ENCODE results near the gene PSMD2. TPM values are rescaled to one million over a fixed set of nuclear protein-coding genes. Genes with fewer than 3 reads are reported as not detected.

PSMD2 gene
- total RNA-seq, 1 experiment from 2014 or later: 359 TPM

DNA sequence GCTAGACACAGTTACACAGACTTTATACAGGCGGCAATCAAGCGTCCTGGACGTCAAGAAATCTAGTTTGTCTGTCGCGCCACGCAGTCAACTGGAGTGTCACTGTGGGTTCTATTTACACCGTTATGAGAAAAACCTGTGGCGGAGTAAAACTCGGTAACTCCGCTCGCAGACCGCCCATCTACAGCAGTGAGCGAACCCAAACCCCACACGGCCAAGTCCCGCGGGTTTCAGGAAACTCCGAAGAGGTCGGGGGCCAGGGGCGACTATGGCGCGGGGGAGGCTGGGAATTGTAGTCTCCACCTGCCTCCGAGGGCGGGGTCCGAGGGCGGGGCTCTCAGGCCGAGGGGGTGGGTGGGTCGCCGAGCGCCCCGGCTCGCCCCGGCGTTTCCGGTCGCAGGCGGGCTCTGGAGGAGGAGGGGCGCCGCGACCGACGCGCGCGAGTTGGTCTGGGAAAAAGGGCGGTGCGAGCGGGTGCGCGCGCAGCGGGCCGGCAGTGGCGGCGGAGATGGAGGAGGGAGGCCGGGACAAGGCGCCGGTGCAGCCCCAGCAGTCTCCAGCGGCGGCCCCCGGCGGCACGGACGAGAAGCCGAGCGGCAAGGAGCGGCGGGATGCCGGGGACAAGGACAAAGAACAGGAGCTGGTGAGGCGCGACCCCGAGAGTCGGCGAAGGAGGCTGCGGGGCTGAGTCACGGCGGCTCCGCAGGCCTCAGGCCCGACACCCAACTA, at the start of gene PSMD2 (continued):
- TF ChIP-seq GABPB1 (CRISPR knock-in tag; IDR thresholded peaks at IDR 0.05) (no peak; the same call in 1 of the 2 replicates), TEAD1 (CRISPR knock-in tag; IDR thresholded peaks at IDR 0.05) (no peak), ESRRA (CRISPR knock-in tag; IDR thresholded peaks at IDR 0.05; ENCODE audit: borderline replicate concordance) (no peak), IRF2 (CRISPR knock-in tag; IDR thresholded peaks at IDR 0.05; ENCODE audit: borderline replicate concordance, low read depth) (no peak), NR3C1 (CRISPR knock-in tag; conservative IDR thresholded peaks at IDR 0.05; ENCODE audit: low read depth) (0 out of 2 replicates have a peak, but pooled peaks have one; percentile 14), SOX15 (CRISPR knock-in tag; IDR thresholded peaks at IDR 0.05) (no peak), GRHL2 (CRISPR knock-in tag; IDR thresholded peaks at IDR 0.05; ENCODE audit: insufficient replicate concordance, severe bottlenecking) (no peak), ATF1 (CRISPR knock-in tag; IDR thresholded peaks at IDR 0.05) (0 out of 2 replicates have a peak, but pooled peaks have one; percentile 30), ZNF263 (CRISPR knock-in tag; IDR thresholded peaks at IDR 0.05; ENCODE audit: low read depth) (no peak), TCF7 (CRISPR knock-in tag; IDR thresholded peaks at IDR 0.05; ENCODE audit: low read depth) (no peak)
- TF ChIP-seq, protein P1, sequence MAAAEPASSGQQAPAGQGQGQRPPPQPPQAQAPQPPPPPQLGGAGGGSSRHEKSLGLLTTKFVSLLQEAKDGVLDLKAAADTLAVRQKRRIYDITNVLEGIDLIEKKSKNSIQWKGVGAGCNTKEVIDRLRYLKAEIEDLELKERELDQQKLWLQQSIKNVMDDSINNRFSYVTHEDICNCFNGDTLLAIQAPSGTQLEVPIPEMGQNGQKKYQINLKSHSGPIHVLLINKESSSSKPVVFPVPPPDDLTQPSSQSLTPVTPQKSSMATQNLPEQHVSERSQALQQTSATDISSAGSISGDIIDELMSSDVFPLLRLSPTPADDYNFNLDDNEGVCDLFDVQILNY (CRISPR knock-in tag; IDR thresholded peaks at IDR 0.05): peak; percentile 58; the same call in 1 of the 2 replicates
- TF ChIP-seq, protein P2, sequence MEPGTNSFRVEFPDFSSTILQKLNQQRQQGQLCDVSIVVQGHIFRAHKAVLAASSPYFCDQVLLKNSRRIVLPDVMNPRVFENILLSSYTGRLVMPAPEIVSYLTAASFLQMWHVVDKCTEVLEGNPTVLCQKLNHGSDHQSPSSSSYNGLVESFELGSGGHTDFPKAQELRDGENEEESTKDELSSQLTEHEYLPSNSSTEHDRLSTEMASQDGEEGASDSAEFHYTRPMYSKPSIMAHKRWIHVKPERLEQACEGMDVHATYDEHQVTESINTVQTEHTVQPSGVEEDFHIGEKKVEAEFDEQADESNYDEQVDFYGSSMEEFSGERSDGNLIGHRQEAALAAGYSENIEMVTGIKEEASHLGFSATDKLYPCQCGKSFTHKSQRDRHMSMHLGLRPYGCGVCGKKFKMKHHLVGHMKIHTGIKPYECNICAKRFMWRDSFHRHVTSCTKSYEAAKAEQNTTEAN (CRISPR knock-in tag; IDR thresholded peaks at IDR 0.05): no peak
- TF ChIP-seq, protein P3, sequence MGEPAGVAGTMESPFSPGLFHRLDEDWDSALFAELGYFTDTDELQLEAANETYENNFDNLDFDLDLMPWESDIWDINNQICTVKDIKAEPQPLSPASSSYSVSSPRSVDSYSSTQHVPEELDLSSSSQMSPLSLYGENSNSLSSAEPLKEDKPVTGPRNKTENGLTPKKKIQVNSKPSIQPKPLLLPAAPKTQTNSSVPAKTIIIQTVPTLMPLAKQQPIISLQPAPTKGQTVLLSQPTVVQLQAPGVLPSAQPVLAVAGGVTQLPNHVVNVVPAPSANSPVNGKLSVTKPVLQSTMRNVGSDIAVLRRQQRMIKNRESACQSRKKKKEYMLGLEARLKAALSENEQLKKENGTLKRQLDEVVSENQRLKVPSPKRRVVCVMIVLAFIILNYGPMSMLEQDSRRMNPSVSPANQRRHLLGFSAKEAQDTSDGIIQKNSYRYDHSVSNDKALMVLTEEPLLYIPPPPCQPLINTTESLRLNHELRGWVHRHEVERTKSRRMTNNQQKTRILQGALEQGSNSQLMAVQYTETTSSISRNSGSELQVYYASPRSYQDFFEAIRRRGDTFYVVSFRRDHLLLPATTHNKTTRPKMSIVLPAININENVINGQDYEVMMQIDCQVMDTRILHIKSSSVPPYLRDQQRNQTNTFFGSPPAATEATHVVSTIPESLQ (CRISPR knock-in tag; IDR thresholded peaks at IDR 0.05): no peak
- TF ChIP-seq, protein P4, sequence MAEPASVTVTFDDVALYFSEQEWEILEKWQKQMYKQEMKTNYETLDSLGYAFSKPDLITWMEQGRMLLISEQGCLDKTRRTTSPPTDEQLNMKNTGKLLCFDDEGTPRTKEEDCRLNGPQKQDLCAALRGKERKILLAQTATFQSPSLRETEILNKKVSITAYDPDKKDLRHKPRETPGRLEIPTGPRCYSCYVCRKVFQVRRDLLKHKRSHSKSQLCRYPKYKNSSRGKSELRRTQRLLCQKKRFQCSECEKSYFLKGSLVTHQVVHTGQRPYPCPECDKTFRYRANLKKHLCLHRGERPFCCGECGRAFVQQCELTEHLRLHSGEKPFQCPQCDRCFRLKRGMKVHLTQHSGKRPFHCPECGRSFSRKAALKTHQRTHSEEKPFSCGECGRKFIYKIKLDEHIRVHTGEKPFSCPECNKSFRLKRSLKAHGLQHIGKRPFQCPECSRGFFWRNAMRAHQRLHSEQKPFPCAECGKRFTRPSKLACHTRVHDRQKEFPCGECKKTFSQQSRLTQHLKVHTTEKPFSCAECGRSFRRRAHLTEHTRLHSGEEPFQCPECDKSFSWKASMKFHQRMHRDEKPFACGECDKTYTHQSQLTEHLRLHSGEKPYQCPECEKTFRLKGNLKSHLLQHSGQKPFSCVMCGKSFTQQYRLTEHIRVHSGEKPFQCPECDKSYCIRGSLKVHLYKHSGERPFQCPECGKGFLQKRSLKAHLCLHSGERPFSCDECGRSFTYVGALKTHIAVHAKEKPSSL (CRISPR knock-in tag; conservative IDR thresholded peaks at IDR 0.05): no peak
- TF ChIP-seq, protein P5, sequence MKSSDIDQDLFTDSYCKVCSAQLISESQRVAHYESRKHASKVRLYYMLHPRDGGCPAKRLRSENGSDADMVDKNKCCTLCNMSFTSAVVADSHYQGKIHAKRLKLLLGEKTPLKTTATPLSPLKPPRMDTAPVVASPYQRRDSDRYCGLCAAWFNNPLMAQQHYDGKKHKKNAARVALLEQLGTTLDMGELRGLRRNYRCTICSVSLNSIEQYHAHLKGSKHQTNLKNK (CRISPR knock-in tag; IDR thresholded peaks at IDR 0.05): no peak
- TF ChIP-seq, protein P6, sequence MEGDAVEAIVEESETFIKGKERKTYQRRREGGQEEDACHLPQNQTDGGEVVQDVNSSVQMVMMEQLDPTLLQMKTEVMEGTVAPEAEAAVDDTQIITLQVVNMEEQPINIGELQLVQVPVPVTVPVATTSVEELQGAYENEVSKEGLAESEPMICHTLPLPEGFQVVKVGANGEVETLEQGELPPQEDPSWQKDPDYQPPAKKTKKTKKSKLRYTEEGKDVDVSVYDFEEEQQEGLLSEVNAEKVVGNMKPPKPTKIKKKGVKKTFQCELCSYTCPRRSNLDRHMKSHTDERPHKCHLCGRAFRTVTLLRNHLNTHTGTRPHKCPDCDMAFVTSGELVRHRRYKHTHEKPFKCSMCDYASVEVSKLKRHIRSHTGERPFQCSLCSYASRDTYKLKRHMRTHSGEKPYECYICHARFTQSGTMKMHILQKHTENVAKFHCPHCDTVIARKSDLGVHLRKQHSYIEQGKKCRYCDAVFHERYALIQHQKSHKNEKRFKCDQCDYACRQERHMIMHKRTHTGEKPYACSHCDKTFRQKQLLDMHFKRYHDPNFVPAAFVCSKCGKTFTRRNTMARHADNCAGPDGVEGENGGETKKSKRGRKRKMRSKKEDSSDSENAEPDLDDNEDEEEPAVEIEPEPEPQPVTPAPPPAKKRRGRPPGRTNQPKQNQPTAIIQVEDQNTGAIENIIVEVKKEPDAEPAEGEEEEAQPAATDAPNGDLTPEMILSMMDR (IDR thresholded peaks at IDR 0.05): no peak
- TF ChIP-seq, protein P7, sequence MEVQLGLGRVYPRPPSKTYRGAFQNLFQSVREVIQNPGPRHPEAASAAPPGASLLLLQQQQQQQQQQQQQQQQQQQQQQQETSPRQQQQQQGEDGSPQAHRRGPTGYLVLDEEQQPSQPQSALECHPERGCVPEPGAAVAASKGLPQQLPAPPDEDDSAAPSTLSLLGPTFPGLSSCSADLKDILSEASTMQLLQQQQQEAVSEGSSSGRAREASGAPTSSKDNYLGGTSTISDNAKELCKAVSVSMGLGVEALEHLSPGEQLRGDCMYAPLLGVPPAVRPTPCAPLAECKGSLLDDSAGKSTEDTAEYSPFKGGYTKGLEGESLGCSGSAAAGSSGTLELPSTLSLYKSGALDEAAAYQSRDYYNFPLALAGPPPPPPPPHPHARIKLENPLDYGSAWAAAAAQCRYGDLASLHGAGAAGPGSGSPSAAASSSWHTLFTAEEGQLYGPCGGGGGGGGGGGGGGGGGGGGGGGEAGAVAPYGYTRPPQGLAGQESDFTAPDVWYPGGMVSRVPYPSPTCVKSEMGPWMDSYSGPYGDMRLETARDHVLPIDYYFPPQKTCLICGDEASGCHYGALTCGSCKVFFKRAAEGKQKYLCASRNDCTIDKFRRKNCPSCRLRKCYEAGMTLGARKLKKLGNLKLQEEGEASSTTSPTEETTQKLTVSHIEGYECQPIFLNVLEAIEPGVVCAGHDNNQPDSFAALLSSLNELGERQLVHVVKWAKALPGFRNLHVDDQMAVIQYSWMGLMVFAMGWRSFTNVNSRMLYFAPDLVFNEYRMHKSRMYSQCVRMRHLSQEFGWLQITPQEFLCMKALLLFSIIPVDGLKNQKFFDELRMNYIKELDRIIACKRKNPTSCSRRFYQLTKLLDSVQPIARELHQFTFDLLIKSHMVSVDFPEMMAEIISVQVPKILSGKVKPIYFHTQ (CRISPR knock-in tag; IDR thresholded peaks at IDR 0.05): no peak
- TF ChIP-seq, protein P8, sequence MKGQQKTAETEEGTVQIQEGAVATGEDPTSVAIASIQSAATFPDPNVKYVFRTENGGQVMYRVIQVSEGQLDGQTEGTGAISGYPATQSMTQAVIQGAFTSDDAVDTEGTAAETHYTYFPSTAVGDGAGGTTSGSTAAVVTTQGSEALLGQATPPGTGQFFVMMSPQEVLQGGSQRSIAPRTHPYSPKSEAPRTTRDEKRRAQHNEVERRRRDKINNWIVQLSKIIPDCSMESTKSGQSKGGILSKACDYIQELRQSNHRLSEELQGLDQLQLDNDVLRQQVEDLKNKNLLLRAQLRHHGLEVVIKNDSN (CRISPR knock-in tag; IDR thresholded peaks at IDR 0.05): 0 out of 2 replicates have a peak, but pooled peaks have one; percentile 19
- TF ChIP-seq, protein P9, sequence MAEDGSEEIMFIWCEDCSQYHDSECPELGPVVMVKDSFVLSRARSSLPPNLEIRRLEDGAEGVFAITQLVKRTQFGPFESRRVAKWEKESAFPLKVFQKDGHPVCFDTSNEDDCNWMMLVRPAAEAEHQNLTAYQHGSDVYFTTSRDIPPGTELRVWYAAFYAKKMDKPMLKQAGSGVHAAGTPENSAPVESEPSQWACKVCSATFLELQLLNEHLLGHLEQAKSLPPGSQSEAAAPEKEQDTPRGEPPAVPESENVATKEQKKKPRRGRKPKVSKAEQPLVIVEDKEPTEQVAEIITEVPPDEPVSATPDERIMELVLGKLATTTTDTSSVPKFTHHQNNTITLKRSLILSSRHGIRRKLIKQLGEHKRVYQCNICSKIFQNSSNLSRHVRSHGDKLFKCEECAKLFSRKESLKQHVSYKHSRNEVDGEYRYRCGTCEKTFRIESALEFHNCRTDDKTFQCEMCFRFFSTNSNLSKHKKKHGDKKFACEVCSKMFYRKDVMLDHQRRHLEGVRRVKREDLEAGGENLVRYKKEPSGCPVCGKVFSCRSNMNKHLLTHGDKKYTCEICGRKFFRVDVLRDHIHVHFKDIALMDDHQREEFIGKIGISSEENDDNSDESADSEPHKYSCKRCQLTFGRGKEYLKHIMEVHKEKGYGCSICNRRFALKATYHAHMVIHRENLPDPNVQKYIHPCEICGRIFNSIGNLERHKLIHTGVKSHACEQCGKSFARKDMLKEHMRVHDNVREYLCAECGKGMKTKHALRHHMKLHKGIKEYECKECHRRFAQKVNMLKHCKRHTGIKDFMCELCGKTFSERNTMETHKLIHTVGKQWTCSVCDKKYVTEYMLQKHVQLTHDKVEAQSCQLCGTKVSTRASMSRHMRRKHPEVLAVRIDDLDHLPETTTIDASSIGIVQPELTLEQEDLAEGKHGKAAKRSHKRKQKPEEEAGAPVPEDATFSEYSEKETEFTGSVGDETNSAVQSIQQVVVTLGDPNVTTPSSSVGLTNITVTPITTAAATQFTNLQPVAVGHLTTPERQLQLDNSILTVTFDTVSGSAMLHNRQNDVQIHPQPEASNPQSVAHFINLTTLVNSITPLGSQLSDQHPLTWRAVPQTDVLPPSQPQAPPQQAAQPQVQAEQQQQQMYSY (CRISPR knock-in tag; IDR thresholded peaks at IDR 0.05): no peak
- TF ChIP-seq, protein P10, sequence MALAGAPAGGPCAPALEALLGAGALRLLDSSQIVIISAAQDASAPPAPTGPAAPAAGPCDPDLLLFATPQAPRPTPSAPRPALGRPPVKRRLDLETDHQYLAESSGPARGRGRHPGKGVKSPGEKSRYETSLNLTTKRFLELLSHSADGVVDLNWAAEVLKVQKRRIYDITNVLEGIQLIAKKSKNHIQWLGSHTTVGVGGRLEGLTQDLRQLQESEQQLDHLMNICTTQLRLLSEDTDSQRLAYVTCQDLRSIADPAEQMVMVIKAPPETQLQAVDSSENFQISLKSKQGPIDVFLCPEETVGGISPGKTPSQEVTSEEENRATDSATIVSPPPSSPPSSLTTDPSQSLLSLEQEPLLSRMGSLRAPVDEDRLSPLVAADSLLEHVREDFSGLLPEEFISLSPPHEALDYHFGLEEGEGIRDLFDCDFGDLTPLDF (CRISPR knock-in tag; IDR thresholded peaks at IDR 0.05): no peak

All from WTC11 (cell line).